ENCODE data around the gene SSUH2.

The SSUH2 gene

GRCh38 chr3:8637348-8637747 lies 7.2 kb downstream of the SSUH2 start:
- H3K4me3 Mint-ChIP-seq = no peak overlapping the region
- no peaks in the 10 kb centered on the region for H3K36me3 Mint-ChIP-seq (ENCODE audit: low read depth)
- no peaks in the 10 kb centered on the region for H3K4me1 Mint-ChIP-seq (ENCODE audit: low read depth)
- no peak for DNase-seq
- H3K27me3 Mint-ChIP-seq = peaks cover 2% of the 10 kb centered on the region
- H3K27ac Mint-ChIP-seq = no peak overlapping the region
- no peaks in the 10 kb centered on the region for H3K9me3 Mint-ChIP-seq

GRCh38 chr3:8635631-8636030 lies 9.0 kb downstream of the SSUH2 start:
- Mint-ChIP-seq H3K4me1 (ENCODE audit: low read depth) (no peaks in the 10 kb centered on the region), H3K36me3 (ENCODE audit: low read depth) (no peaks in the 10 kb centered on the region), H3K4me3 (no peak overlapping the region), H3K27ac (no peak overlapping the region), H3K27me3 (peaks cover 8% of the 10 kb centered on the region), H3K9me3 (no peaks in the 10 kb centered on the region)
- DNase-seq = no peak

- Mint-ChIP-seq H3K4me1 (ENCODE audit: low read depth) (no peaks in the 10 kb centered on the region), H3K36me3 (ENCODE audit: low read depth) (no peaks in the 10 kb centered on the region)
Measured at GRCh38 chr3:8635125-8635524, 9.5 kb downstream of the SSUH2 start.

GRCh38 chr3:8632402-8633237 lies 12.0 kb downstream of the SSUH2 start:
- Mint-ChIP-seq H3K27me3 (peaks cover 10% of the 10 kb centered on the region), H3K27ac (no peak overlapping the region), H3K9me3 (no peaks in the 10 kb centered on the region), H3K4me3 (no peak overlapping the region), H3K36me3 (ENCODE audit: low read depth) (no peaks in the 10 kb centered on the region), H3K4me1 (ENCODE audit: low read depth) (peaks cover 5% of the 10 kb centered on the region)
- DNase-seq = no peak

More at GRCh38 chr3:8635125-8635524, 9.5 kb downstream of the SSUH2 start:
- H3K4me3 Mint-ChIP-seq = no peak overlapping the region
- DNase-seq = no peak
- H3K27me3 Mint-ChIP-seq = peaks cover 8% of the 10 kb centered on the region
- H3K9me3 Mint-ChIP-seq = no peaks in the 10 kb centered on the region
- H3K27ac Mint-ChIP-seq = no peak overlapping the region

GRCh38 chr3:8631661-8632060 lies 12.9 kb downstream of the SSUH2 start:
- no peak overlapping the region for H3K27ac Mint-ChIP-seq
- H3K4me3 Mint-ChIP-seq = no peak overlapping the region
- no peaks in the 10 kb centered on the region for H3K36me3 Mint-ChIP-seq (ENCODE audit: low read depth)
- H3K27me3 Mint-ChIP-seq = peaks cover 10% of the 10 kb centered on the region
- DNase-seq = no peak
- H3K4me1 Mint-ChIP-seq (ENCODE audit: low read depth) = peaks cover 5% of the 10 kb centered on the region
- no peaks in the 10 kb centered on the region for H3K9me3 Mint-ChIP-seq

- peak; percentile 34 for DNase-seq
- H3K27me3 Mint-ChIP-seq = peaks cover 13% of the 10 kb centered on the region
- H3K27ac Mint-ChIP-seq = no peak overlapping the region
- H3K36me3 Mint-ChIP-seq (ENCODE audit: low read depth) = no peaks in the 10 kb centered on the region
- H3K9me3 Mint-ChIP-seq = no peaks in the 10 kb centered on the region
- H3K4me3 Mint-ChIP-seq = no peak overlapping the region
- H3K4me1 Mint-ChIP-seq (ENCODE audit: low read depth) = peaks cover 5% of the 10 kb centered on the region
Measured at GRCh38 chr3:8629151-8630021, 15.2 kb downstream of the SSUH2 start.

- H3K27ac Mint-ChIP-seq = no peak overlapping the region
- no peak overlapping the region for H3K4me3 Mint-ChIP-seq
- H3K36me3 Mint-ChIP-seq (ENCODE audit: low read depth) = no peaks in the 10 kb centered on the region
- H3K9me3 Mint-ChIP-seq = no peaks in the 10 kb centered on the region
- peaks cover 5% of the 10 kb centered on the region for H3K4me1 Mint-ChIP-seq (ENCODE audit: low read depth)
- peaks cover 20% of the 10 kb centered on the region for H3K27me3 Mint-ChIP-seq
- no peak for DNase-seq
Measured at GRCh38 chr3:8627949-8628348, 16.6 kb downstream of the SSUH2 start.

GRCh38 chr3:8627201-8627940 lies 17.2 kb downstream of the SSUH2 start:
- Mint-ChIP-seq H3K27me3 (peaks cover 25% of the 10 kb centered on the region), H3K9me3 (no peaks in the 10 kb centered on the region), H3K4me1 (ENCODE audit: low read depth) (peaks cover 5% of the 10 kb centered on the region), H3K27ac (no peak overlapping the region), H3K36me3 (ENCODE audit: low read depth) (no peaks in the 10 kb centered on the region), H3K4me3 (no peak overlapping the region)
- DNase-seq = no peak

GRCh38 chr3:8625991-8626390 lies 18.6 kb downstream of the SSUH2 start:
- Mint-ChIP-seq H3K27me3 (peaks cover 20% of the 10 kb centered on the region), H3K27ac (no peak overlapping the region), H3K4me3 (no peak overlapping the region), H3K36me3 (ENCODE audit: low read depth) (no peaks in the 10 kb centered on the region), H3K4me1 (ENCODE audit: low read depth) (peaks cover 5% of the 10 kb centered on the region), H3K9me3 (no peaks in the 10 kb centered on the region)
- DNase-seq = no peak

GRCh38 chr3:8624612-8625011 lies 20.0 kb downstream of the SSUH2 start:
- Mint-ChIP-seq H3K27me3 (peaks cover 19% of the 10 kb centered on the region), H3K9me3 (no peaks in the 10 kb centered on the region), H3K4me1 (ENCODE audit: low read depth) (peaks cover 5% of the 10 kb centered on the region), H3K27ac (no peak overlapping the region), H3K36me3 (ENCODE audit: low read depth) (no peaks in the 10 kb centered on the region), H3K4me3 (no peak overlapping the region)
- DNase-seq = no peak

- no peak for DNase-seq
- Mint-ChIP-seq H3K36me3 (ENCODE audit: low read depth) (no peaks in the 10 kb centered on the region), H3K4me1 (ENCODE audit: low read depth) (no peaks in the 10 kb centered on the region), H3K9me3 (peaks cover 5% of the 10 kb centered on the region), H3K4me3 (no peak overlapping the region), H3K27me3 (peaks cover 17% of the 10 kb centered on the region), H3K27ac (no peak overlapping the region)
Measured at GRCh38 chr3:8623741-8624140, 20.9 kb downstream of the SSUH2 start.

- peaks cover 5% of the 10 kb centered on the region for H3K9me3 Mint-ChIP-seq
- H3K36me3 Mint-ChIP-seq (ENCODE audit: low read depth) = no peaks in the 10 kb centered on the region
- peak; percentile 47 for DNase-seq
- H3K4me1 Mint-ChIP-seq (ENCODE audit: low read depth) = no peaks in the 10 kb centered on the region
- no peak overlapping the region for H3K27ac Mint-ChIP-seq
- no peak overlapping the region for H3K4me3 Mint-ChIP-seq
- H3K27me3 Mint-ChIP-seq = peaks cover 17% of the 10 kb centered on the region
Measured at GRCh38 chr3:8622873-8623691, 21.5 kb downstream of the SSUH2 start.

- DNase-seq = no peak
- H3K36me3 Mint-ChIP-seq (ENCODE audit: low read depth) = no peaks in the 10 kb centered on the region
- no peak overlapping the region for H3K4me3 Mint-ChIP-seq
- H3K27me3 Mint-ChIP-seq = peaks cover 17% of the 10 kb centered on the region
- H3K4me1 Mint-ChIP-seq (ENCODE audit: low read depth) = no peaks in the 10 kb centered on the region
- no peak overlapping the region for H3K27ac Mint-ChIP-seq
- peaks cover 5% of the 10 kb centered on the region for H3K9me3 Mint-ChIP-seq
Measured at GRCh38 chr3:8621872-8622271, 22.7 kb downstream of the SSUH2 start.

- DNase-seq = no peak
- H3K4me1 Mint-ChIP-seq (ENCODE audit: low read depth) = no peaks in the 10 kb centered on the region
- H3K27ac Mint-ChIP-seq = no peak overlapping the region
- no peak overlapping the region for H3K4me3 Mint-ChIP-seq
- H3K27me3 Mint-ChIP-seq = peaks cover 17% of the 10 kb centered on the region
- H3K36me3 Mint-ChIP-seq (ENCODE audit: low read depth) = no peaks in the 10 kb centered on the region
- H3K9me3 Mint-ChIP-seq = peaks cover 5% of the 10 kb centered on the region
Measured at GRCh38 chr3:8621141-8621540, 23.5 kb downstream of the SSUH2 start.

Data from activated T-cell treated with anti-CD3 and anti-CD28 coated beads, Interleukin-2, amount 50 U/mL, for 24 hours (primary cell).